ENCODE results near the gene GRIP2. TPM values are rescaled to one million over a fixed set of nuclear protein-coding genes. Genes with fewer than 3 reads are reported as not detected.

The GRIP2 gene
- total RNA-seq, 2 experiments from 2014 or later, result not detected

- peaks cover 64% of the 10 kb centered on the region for H3K27me3 Mint-ChIP-seq
- no peaks in the 10 kb centered on the region for H3K4me1 Mint-ChIP-seq (ENCODE audit: low read depth)
- no peaks in the 10 kb centered on the region for H3K9me3 Mint-ChIP-seq
- no peak overlapping the region for H3K27ac ChIP-seq (ENCODE audit: low read depth in 1 of 2, low read length in 2 of 2)
- H3K4me3 ChIP-seq (ENCODE audit: low read length), result no peak overlapping the region
- H3K4me3 Mint-ChIP-seq, result no peak overlapping the region
- ATAC-seq (ENCODE audit: poor library complexity) (peak; percentile 37), DNase-seq (no peak)
- CTCF ChIA-PET, result interaction anchor here (0.6 to 0.8 kb wide), 2 partner anchors 339 to 653 kb away, joined by 3 read pairs; no protein-coding TSS in a partner anchor
- no peaks in the 10 kb centered on the region for H3K36me3 Mint-ChIP-seq (ENCODE audit: low read depth)
- no peak overlapping the region for H3K27ac Mint-ChIP-seq
- no peaks in the 10 kb centered on the region for H3K4me1 ChIP-seq (ENCODE audit: insufficient read depth, low read length)
- intact Hi-C loops (cut with DNase I, micrococcal nuclease), result loop anchor here in 1 of 2 experiments (2.0 kb wide), 1 partner anchor 653 kb away; no protein-coding TSS in a partner anchor
- H3K36me3 ChIP-seq (ENCODE audit: insufficient read depth, low read length), result no peaks in the 10 kb centered on the region
- no peak for TF ChIP-seq CTCF (IDR thresholded peaks at IDR 0.05)
- POLR2A ChIA-PET, result no interaction called here
- H3K9me3 ChIP-seq (ENCODE audit: control insufficient read depth in 1 of 2, insufficient read depth in 1 of 2, low read length in 2 of 2), result peaks cover 0 to 5% of the 10 kb centered on the region in 2 experiments
- H3K27me3 ChIP-seq (ENCODE audit: control insufficient read depth in 1 of 2, insufficient read depth in 2 of 2, low read length in 2 of 2), result peaks cover 5 to 12% of the 10 kb centered on the region in 2 experiments
Measured at GRCh38 chr3:14549256-14549919, 9.2 kb upstream of the GRIP2 start.

- POLR2A ChIA-PET, result no interaction called here
- Mint-ChIP-seq H3K27ac (no peak overlapping the region), H3K36me3 (ENCODE audit: low read depth) (no peaks in the 10 kb centered on the region), H3K9me3 (no peaks in the 10 kb centered on the region), H3K27me3 (peaks cover 54% of the 10 kb centered on the region), H3K4me1 (ENCODE audit: low read depth) (no peaks in the 10 kb centered on the region), H3K4me3 (no peak overlapping the region)
- TF ChIP-seq CTCF (IDR thresholded peaks at IDR 0.05), result peak; percentile 56
- Histone ChIP-seq H3K9me3 (ENCODE audit: control insufficient read depth in 1 of 2, insufficient read depth in 1 of 2, low read length in 2 of 2) (peaks cover 0 to 5% of the 10 kb centered on the region in 2 experiments), H3K4me1 (ENCODE audit: insufficient read depth, low read length) (no peaks in the 10 kb centered on the region), H3K27me3 (ENCODE audit: control insufficient read depth in 1 of 2, insufficient read depth in 2 of 2, low read length in 2 of 2) (peaks cover 2 to 6% of the 10 kb centered on the region in 2 experiments), H3K4me3 (ENCODE audit: low read length) (no peak overlapping the region), H3K36me3 (ENCODE audit: insufficient read depth, low read length) (no peaks in the 10 kb centered on the region), H3K27ac (ENCODE audit: low read depth in 1 of 2, low read length in 2 of 2) (no peak overlapping the region)
- DNase-seq (peak in 9 of 14 experiments; percentile 6 to 59 (median 31)), ATAC-seq (ENCODE audit: poor library complexity) (peak; percentile 41)
- CTCF ChIA-PET, result interaction anchor here (1.0 kb wide), 1 partner anchor 652 kb away, joined by 3 read pairs; no protein-coding TSS in a partner anchor
- intact Hi-C loops (cut with DNase I, micrococcal nuclease), result loop anchor here (1.0 to 2.0 kb wide), 2 partner anchors 287 to 652 kb away; no protein-coding TSS in a partner anchor
Measured at GRCh38 chr3:14548321-14548729, 8.2 kb upstream of the GRIP2 start.

- no peak overlapping the region for H3K4me3 Mint-ChIP-seq
- DNase-seq (no peak), ATAC-seq (ENCODE audit: poor library complexity) (no peak)
- no peak overlapping the region for H3K27ac ChIP-seq (ENCODE audit: low read depth in 1 of 2, low read length in 2 of 2)
- H3K4me1 ChIP-seq (ENCODE audit: insufficient read depth, low read length), result no peaks in the 10 kb centered on the region
- H3K4me3 ChIP-seq (ENCODE audit: low read length), result no peak overlapping the region
- intact Hi-C loops (cut with DNase I, micrococcal nuclease), result loop anchor here (1.0 to 2.0 kb wide), 2 partner anchors 286 to 651 kb away; no protein-coding TSS in a partner anchor
- CTCF ChIA-PET, result interaction anchor here (1.0 kb wide), 1 partner anchor 651 kb away, joined by 3 read pairs; no protein-coding TSS in a partner anchor
- TF ChIP-seq CTCF (IDR thresholded peaks at IDR 0.05), result no peak
- H3K4me1 Mint-ChIP-seq (ENCODE audit: low read depth), result no peaks in the 10 kb centered on the region
- no peaks in the 10 kb centered on the region for H3K36me3 ChIP-seq (ENCODE audit: insufficient read depth, low read length)
- peaks cover 0 to 5% of the 10 kb centered on the region in 2 experiments for H3K9me3 ChIP-seq (ENCODE audit: control insufficient read depth in 1 of 2, insufficient read depth in 1 of 2, low read length in 2 of 2)
- peaks cover 2 to 6% of the 10 kb centered on the region in 2 experiments for H3K27me3 ChIP-seq (ENCODE audit: control insufficient read depth in 1 of 2, insufficient read depth in 2 of 2, low read length in 2 of 2)
- no peak overlapping the region for H3K27ac Mint-ChIP-seq
- H3K36me3 Mint-ChIP-seq (ENCODE audit: low read depth), result no peaks in the 10 kb centered on the region
- H3K9me3 Mint-ChIP-seq, result no peaks in the 10 kb centered on the region
- POLR2A ChIA-PET, result no interaction called here
- peaks cover 47% of the 10 kb centered on the region for H3K27me3 Mint-ChIP-seq
Measured at GRCh38 chr3:14547693-14548092, 7.6 kb upstream of the GRIP2 start.
